ENCODE measurements around the gene GRM7.

GRCh38 chr3:7589526-7589925, 728.6 kb downstream of the GRM7 start:
- TF ChIP-seq, protein P1, sequence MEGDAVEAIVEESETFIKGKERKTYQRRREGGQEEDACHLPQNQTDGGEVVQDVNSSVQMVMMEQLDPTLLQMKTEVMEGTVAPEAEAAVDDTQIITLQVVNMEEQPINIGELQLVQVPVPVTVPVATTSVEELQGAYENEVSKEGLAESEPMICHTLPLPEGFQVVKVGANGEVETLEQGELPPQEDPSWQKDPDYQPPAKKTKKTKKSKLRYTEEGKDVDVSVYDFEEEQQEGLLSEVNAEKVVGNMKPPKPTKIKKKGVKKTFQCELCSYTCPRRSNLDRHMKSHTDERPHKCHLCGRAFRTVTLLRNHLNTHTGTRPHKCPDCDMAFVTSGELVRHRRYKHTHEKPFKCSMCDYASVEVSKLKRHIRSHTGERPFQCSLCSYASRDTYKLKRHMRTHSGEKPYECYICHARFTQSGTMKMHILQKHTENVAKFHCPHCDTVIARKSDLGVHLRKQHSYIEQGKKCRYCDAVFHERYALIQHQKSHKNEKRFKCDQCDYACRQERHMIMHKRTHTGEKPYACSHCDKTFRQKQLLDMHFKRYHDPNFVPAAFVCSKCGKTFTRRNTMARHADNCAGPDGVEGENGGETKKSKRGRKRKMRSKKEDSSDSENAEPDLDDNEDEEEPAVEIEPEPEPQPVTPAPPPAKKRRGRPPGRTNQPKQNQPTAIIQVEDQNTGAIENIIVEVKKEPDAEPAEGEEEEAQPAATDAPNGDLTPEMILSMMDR (conservative IDR thresholded peaks at IDR 0.05 in 1 of 2, IDR thresholded peaks at IDR 0.05 in 1 of 2; ENCODE audit: low read depth in 1 of 2, low read length in 2 of 2), result no peak
- no peak for TF ChIP-seq EZH2 (IDR thresholded peaks at IDR 0.05; ENCODE audit: low read length, missing control alignments)
